Activated T-cell treated with anti-CD3 and anti-CD28 coated beads, Interleukin-2, amount 50 U/mL, for 24 hours (primary cell): Measurements from ENCODE around the gene FDPS.

Experiments
- DNase-seq: peaks from one replicate; pipeline ENCODE4 v3.0.0-alpha.2; 2020
- H3K27ac Mint-ChIP-seq: 2 replicates; pipeline ENCODE4 v1.8.0; 2020; ENCODE audit warnings: mild to moderate bottlenecking, mixed read lengths
- H3K27me3 Mint-ChIP-seq: 2 replicates; pipeline ENCODE4 v1.8.0; 2020; ENCODE audit warnings: mixed read lengths
- H3K36me3 Mint-ChIP-seq: 2 replicates; pipeline ENCODE4 v1.8.0; 2020; ENCODE audit warnings: low read depth, mixed read lengths
- H3K4me1 Mint-ChIP-seq: 2 replicates; pipeline ENCODE4 v1.8.0; 2020; ENCODE audit warnings: low read depth, mixed read lengths
- H3K4me3 Mint-ChIP-seq: 2 replicates; pipeline ENCODE4 v1.8.0; 2020; ENCODE audit warnings: mild to moderate bottlenecking, moderate library complexity, mixed read lengths
- H3K9me3 Mint-ChIP-seq: 2 replicates; pipeline ENCODE4 v1.8.0; 2020; ENCODE audit warnings: mixed read lengths

The FDPS gene

GRCh38 chr1:155329980-155330598, 21.4 kb downstream of the FDPS start:
- H3K27ac Mint-ChIP-seq: peak overlapping the region; percentile 76
- H3K36me3 Mint-ChIP-seq: peaks cover 60% of the 10 kb centered on the region
- no peak overlapping the region for H3K4me3 Mint-ChIP-seq
- H3K27me3 Mint-ChIP-seq: no peaks in the 10 kb centered on the region
- H3K4me1 Mint-ChIP-seq: peaks cover 17% of the 10 kb centered on the region
- no peaks in the 10 kb centered on the region for H3K9me3 Mint-ChIP-seq
- DNase-seq: peak; percentile 30

- H3K27ac Mint-ChIP-seq: peak overlapping the region; percentile 41
- no peaks in the 10 kb centered on the region for H3K27me3 Mint-ChIP-seq
- H3K9me3 Mint-ChIP-seq: no peaks in the 10 kb centered on the region
- peaks cover 1% of the 10 kb centered on the region for H3K4me1 Mint-ChIP-seq
- DNase-seq: no peak
- H3K4me3 Mint-ChIP-seq: no peak overlapping the region
- H3K36me3 Mint-ChIP-seq: peaks cover 77% of the 10 kb centered on the region
Measured at GRCh38 chr1:155334962-155335361, 26.3 kb downstream of the FDPS start.

- Mint-ChIP-seq H3K27ac (peak overlapping the region; percentile 64), H3K4me3 (no peak overlapping the region), H3K4me1 (no peaks in the 10 kb centered on the region), H3K27me3 (no peaks in the 10 kb centered on the region), H3K9me3 (no peaks in the 10 kb centered on the region), H3K36me3 (peaks cover 91% of the 10 kb centered on the region)
- DNase-seq: no peak
Measured at GRCh38 chr1:155339515-155340097, 30.9 kb downstream of the FDPS start.

DNA sequence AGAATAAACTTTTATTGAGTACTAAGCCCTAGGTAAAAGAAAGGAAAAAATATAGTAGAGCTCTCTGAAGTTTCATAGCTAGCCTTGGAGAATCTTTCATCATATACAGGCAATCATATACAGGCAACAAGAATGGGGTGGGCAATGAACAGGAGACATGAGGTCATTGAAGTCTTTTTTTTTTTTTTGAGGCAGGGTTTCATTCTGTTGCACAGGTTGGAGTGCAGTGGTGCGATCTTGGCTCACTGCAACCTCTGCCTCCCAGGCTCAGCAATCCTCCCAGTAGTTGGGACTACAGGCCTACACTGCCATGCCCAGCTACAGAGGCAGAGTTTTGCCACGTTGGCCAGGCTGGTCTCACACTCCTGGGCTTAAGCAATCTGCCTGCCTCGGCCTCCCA, 34.2 kb downstream of the FDPS start:
- DNase-seq: no peak
- Mint-ChIP-seq H3K4me3 (no peak overlapping the region), H3K9me3 (no peaks in the 10 kb centered on the region), H3K27ac (peak overlapping the region; percentile 27), H3K4me1 (no peaks in the 10 kb centered on the region), H3K27me3 (no peaks in the 10 kb centered on the region), H3K36me3 (peaks cover 92% of the 10 kb centered on the region)

GRCh38 chr1:155352631-155353030, 44.0 kb downstream of the FDPS start:
- Mint-ChIP-seq H3K27me3 (no peaks in the 10 kb centered on the region), H3K4me3 (no peak overlapping the region), H3K4me1 (no peaks in the 10 kb centered on the region), H3K9me3 (no peaks in the 10 kb centered on the region), H3K36me3 (peaks cover 80% of the 10 kb centered on the region), H3K27ac (peak overlapping the region; percentile 44)
- no peak for DNase-seq

DNA sequence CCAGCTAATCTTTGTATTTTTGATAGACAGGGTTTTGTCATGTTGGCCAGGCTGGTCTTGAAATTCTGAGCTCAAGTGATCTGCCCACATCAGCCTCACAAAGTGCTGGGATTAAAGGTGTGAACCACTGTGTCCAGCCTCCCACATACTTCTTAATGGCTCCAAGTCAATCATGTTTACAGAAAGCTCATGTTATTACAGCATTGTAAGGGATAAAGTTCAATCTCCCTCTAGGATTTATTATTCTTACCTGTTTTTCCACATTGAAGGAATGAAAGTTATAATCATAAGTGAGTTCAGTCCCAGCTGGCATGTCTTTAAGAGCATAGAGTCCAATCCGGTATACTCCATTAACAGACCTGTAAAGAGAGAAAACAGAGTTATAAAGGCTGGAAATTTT, 51.4 kb downstream of the FDPS start:
- DNase-seq: no peak
- no peaks in the 10 kb centered on the region for H3K9me3 Mint-ChIP-seq
- peaks cover 62% of the 10 kb centered on the region for H3K36me3 Mint-ChIP-seq
- H3K4me1 Mint-ChIP-seq: no peaks in the 10 kb centered on the region
- no peak overlapping the region for H3K4me3 Mint-ChIP-seq
- no peak overlapping the region for H3K27ac Mint-ChIP-seq
- no peaks in the 10 kb centered on the region for H3K27me3 Mint-ChIP-seq
